NB4 (cell line): ENCODE measurements around the gene CDH1.

ENCODE experiments used
- POLR2A ChIP-seq: IDR thresholded peaks from 2 replicates; pipeline ENCODE4 v1.6.1; 2011; ENCODE audit warnings: mild to moderate bottlenecking; ENCODE audit not compliant: insufficient read length; ENCODE audit errors: extremely low read depth
- TF ChIP-seq, protein P1 (sequence below): IDR thresholded peaks from one replicate; pipeline ENCODE4 v1.5.1; 2012; ENCODE audit warnings: low read depth, low read length

DNA sequence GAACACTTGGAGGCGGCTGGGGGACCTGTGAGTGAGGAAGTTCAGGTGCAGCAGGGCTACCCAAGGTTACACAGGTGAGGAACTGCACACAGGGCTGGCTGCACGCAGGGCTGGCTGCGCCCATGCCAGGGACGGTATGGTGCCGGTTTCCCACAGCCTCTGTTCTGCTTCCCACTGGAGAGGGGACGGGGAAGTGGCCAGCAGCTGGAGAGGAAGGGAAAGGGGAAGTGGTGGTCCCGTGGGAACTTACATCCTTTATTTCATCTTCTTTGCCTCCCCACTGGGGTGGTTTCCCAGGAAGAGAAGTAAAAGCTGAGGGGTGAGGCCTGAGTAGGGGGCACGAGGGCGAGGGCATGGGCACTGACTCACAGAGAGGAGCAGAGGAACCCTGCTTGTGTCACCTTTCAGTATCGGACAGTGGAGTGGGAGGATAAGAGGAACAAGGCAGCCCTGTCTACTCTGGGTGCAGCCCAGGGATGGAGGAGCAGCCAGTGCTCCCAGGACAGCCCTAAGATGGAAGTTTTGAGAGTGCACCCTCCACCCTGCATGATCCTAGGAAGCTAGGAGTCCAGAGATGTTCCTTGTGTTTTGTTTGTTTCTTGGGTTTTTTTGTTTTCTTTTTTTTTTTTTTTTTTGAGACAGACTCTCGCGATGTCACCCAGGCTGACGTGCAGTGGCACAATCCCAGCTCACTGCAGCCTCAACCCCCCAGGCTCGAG lies 25.5 kb upstream of the CDH1 start:
- TF ChIP-seq, protein P1, sequence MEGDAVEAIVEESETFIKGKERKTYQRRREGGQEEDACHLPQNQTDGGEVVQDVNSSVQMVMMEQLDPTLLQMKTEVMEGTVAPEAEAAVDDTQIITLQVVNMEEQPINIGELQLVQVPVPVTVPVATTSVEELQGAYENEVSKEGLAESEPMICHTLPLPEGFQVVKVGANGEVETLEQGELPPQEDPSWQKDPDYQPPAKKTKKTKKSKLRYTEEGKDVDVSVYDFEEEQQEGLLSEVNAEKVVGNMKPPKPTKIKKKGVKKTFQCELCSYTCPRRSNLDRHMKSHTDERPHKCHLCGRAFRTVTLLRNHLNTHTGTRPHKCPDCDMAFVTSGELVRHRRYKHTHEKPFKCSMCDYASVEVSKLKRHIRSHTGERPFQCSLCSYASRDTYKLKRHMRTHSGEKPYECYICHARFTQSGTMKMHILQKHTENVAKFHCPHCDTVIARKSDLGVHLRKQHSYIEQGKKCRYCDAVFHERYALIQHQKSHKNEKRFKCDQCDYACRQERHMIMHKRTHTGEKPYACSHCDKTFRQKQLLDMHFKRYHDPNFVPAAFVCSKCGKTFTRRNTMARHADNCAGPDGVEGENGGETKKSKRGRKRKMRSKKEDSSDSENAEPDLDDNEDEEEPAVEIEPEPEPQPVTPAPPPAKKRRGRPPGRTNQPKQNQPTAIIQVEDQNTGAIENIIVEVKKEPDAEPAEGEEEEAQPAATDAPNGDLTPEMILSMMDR, result no peak
- TF ChIP-seq POLR2A, result no peak
